Fibroblast of gingiva (primary cell): Measurements from ENCODE around the gene PPM1E.
A peak's percentile ranks its signal among the peaks of the same experiment; 100 is the strongest.
"Not testable (repeated sequence)": the region's sequence is repeated elsewhere in the genome, so short reads cannot be mapped to it uniquely, and the experiment has no call there.

Source experiments
- DNase-seq: peaks from one replicate; pipeline ENCODE4 v3.0.0-alpha.2; 2011; ENCODE audit warnings: low read depth

PPM1E gene

GRCh38 chr17:58755577-58756245 lies at the start of gene PPM1E:
Gene PPM1E, plus strand, starts transcription at chr17:58755854.
- DNase-seq = peak; percentile 15

DNA sequence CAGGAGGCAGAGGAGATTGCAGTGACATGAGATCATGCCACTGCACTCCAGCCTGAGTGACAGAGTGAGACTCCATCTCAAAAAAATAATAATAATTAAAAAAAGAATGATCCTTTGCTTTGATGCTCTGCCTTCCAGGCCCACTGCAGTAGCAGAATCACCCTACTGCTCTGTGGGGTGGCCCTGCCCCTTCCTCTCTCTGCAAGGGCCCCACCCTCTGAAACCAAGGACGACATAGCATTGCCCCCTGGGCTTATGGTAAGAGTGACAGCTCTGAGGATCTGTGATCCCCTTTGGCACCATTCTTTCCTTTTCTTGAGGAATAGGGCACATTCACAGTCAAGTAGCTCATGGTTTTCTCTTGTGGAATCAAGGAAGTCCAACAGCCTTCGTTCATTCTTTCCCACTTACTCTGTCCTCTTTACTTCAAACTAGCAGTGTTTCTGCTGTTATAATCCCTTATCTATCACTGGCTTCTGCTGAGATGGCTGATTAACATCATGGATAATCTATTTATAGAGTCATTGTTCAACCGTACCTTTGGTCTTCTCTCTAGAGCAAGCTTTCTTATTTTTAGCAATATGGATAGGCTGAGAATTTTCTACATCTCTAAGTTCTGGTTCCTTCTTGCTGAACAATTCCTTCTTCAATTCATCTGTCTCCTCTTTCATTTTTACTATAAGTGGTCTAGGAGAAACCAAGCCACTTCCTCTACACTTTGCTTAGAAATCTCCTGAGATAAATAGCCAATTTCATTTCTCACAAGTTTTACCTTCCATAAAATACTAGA lies 49.1 kb upstream of the PPM1E start:
- DNase-seq = no peak

DNA sequence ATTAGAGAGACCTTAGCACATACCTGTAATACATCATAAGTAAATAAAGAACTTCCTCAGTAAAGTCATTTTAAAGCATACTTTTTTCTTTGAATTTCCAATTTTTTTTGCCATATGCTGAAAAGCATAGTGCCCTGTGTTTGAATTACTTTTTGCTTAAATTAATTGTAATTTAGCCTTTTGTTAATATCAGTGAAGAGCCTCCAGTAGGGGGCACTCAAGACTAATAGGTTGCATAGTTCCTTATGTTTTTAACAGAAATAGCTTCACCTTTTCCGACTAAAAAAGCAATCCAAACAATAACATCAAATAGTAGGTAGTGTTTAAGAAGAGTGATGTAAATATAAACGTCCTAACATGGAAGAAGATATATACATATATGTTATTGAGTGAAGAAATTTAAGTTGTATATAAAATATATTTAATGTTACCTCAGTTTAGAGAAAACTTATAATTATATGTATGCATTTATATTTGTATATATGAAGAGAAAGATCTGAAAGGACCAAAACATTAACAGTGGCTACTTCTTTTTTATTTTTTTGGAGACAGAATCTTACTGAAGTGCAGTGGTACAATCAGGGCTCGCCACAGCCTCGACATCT lies 44.6 kb upstream of the PPM1E start:
- peak; percentile 42 for DNase-seq

DNA sequence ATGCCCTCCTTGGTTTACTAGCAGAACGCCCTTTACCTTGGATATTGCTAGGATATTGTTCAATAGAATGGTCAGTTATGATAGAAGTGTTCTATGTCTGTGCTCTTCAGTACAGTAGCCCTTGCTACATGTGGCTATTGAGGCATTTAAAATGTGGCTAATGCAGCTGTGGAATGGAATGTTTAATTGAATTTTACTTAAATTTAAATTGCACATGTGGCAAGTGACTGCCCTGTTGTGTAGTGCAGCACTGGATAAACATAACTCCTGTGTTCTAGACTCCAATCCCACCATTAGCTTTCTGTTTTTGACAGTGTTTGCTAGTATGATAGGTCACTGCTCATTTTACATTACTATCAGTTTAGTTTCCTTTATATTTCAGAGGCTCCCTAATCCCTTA lies 33.4 kb upstream of the PPM1E start:
- no peak for DNase-seq

DNA sequence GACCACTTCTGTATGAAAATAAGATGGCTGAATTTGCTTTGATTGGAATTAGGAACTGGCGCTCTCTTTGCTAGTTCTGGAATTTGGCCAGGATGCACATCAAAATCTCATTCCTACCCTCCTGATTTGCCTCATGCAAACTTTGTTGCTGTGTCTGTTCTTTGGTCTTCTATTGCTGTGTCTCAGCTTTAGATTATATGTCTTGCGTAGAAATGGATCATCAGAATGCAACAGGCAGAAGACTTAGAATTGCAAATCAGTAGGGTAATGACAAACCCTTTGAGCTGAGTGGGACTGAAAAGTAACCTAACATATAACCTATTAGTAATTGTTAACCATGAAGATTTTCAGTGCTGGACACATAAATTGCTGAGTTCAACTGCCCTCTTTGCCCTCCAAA lies 33.0 kb upstream of the PPM1E start:
- no peak for DNase-seq

DNA sequence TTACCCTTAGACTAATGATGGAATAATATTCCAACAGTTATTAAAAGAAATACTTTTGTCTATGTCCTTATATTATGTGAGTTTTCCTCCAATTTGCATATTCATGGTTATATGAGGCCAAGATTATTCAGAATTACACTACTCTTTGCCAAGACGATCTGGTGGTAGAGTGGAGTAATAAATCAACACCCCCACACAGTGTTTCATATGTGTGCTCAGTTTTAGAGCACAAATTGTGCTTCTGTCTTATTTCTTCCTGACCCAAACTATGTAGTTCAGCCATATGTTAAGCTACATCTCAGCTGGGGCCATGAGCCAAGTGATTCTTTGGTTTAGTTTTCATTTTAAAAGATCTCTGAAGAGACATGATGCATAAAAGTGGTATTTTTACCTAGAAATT lies 26.9 kb upstream of the PPM1E start:
- DNase-seq = no peak

- no peak for DNase-seq
These were observed 24.7 kb upstream of the PPM1E start for GRCh38 chr17:58730937-58731336.

GRCh38 chr17:58734040-58734439 lies 21.6 kb upstream of the PPM1E start:
- no peak for DNase-seq

GRCh38 chr17:58734811-58735210 lies 20.8 kb upstream of the PPM1E start:
- DNase-seq = no peak

- peak; percentile 45 for DNase-seq
These were observed 14.5 kb upstream of the PPM1E start for GRCh38 chr17:58741121-58741625.

DNA sequence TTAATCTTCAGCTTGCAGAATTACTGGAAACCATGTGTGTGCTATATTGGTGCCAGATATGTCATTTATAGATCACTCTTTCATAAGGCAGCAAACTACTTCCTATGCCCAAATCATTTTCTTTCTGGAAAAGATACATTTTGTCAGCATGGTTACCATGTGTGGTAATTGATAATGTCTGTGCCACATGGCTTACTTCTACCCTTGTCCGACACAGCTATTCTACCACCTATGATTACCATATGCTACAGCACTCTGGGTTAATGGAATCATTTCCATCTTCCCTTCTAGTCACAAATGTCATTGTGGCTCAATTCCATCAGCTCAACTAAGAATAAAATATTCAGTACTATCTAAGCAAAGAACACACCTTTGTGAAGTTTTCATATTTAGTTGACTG lies 8.0 kb upstream of the PPM1E start:
- no peak for DNase-seq

GRCh38 chr17:58749627-58750026 lies 6.0 kb upstream of the PPM1E start:
- DNase-seq = not testable (repeated sequence)

DNA sequence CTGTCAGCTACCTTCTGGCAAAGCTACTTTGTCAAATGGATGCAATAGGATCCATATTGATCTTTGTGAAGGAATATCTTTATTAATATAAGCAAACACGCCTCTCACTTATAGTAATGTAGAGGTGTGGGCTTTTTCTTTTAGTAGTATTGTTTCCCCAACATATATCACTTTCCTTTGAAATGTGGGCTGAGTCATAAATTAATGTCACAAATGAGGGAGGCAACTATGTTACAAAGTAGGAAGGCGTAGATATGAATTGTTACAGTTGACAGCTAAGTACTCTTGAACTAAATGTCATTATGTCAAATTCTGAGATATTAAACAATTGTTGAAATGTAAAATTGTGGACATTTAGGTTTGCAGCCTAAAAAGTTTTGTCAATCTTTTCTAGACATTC lies 2.6 kb upstream of the PPM1E start:
- DNase-seq = no peak

DNA sequence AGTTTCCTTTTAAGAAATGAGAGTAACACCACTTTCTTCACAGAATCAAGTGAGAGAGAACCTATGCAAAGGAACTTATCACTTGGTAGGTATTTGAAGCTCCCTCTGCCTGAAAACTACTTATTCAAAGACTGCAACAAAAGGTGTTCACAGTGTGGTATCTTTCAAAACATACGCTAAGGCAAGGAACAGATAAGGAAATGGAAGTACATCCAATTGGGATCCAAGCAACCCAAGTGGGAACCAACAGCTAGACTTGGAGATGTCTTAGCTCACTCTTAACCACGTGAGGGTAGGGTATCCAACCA lies 431 bp upstream of the PPM1E start:
- no peak for DNase-seq

DNA sequence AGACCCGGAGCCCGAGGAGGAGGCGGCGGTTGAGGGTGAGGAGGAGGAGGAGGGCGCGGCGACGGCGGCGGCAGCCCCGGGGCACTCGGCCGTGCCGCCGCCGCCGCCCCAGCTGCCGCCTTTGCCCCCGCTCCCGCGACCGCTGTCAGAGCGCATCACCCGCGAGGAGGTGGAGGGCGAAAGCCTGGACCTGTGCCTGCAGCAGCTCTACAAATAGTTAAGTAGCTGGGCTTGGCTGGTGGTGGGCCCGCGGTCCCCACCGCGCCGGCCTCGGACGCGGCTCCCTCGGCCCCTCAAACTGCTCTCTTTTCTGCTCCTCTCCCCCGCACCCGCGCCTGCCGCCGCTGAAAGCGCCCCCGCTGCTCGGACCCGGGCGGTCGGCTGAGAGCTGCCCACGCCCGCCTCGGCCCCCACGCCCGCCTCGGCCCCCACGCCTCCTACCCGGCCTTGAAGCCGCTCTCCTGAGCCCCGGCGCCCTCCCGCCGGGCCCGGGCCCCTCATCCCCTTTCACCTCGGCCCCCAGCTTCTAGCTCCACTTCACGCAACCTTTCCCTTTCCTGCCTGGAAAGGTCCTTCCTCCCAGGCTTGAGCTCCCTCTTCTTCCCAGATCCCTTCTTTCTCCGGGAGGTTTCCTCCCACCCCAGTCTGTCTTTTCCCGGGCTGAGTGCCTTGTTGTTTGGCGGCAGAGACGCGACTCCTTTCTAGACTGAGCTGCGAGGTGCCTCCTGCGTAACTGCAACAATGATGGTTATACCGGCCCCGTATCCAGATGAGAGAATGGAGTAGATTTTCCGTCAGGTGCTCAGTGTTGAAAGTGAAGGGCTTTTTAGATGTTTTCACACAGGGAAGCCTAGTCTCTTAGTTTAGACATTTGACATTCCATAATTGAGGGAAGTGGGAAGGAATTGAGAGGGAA lies 850 bp downstream of the PPM1E start:
- no peak for DNase-seq

DNA sequence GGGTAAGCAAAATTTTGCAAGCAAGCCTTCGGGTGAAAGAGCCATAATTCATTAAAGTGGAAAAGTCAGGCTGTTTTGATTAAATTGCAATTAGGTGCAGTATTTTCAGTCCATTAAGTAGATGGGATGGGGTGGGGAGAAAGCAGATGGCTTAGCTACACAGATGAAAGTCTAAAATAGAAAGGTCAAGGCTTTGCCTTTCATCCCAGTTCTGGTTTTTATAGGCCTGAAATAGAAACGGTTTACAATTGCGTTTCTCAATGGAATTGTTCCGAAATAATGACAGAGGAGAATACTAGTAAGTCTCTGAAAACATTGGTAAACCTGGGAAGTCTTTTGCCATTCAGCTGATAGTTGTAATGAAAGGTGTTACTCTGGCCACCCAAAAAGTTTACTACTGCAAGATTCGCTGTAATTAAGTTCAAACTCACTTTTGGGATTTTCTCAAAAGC lies 1.5 kb downstream of the PPM1E start:
- no peak for DNase-seq

DNA sequence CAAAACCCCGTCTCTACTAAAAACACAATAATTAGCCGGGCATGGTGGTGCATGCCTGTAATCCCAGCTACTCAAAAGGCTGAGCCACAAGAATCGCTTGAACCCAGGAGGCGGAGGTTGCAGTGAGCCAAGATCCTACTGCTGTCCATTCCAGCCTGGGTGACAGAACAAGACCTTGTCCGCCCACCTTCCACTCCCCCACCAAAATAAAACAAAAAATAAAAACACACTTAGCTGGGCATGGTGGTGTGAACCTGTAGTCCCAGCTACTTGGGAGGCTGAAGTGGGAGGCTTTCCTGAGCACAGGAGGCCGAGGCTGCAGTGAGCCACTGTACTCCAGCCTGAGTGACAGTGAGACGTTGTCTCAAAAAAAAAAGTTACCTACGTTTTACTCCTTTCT lies 3.2 kb downstream of the PPM1E start:
- no peak for DNase-seq

- DNase-seq = no peak
These were observed 3.9 kb downstream of the PPM1E start for GRCh38 chr17:58759522-58759921.

- DNase-seq = no peak
These were observed 4.6 kb downstream of the PPM1E start for GRCh38 chr17:58760248-58760647.

GRCh38 chr17:58763263-58763662 lies 7.6 kb downstream of the PPM1E start:
- no peak for DNase-seq

- no peak for DNase-seq
These were observed 8.7 kb downstream of the PPM1E start for GRCh38 chr17:58764373-58764772.

- not testable (repeated sequence) for DNase-seq
These were observed 22.8 kb downstream of the PPM1E start for GRCh38 chr17:58778482-58778881.
